Upper lobe of left lung (tissue), 4 donors: ENCODE results near the gene DCLK1.

Experiments
- POLR2AphosphoS5 ChIP-seq, 2 donors: sonication (generic); formaldehyde crosslinking; IDR thresholded peaks; one replicate each; pipeline ENCODE4 v1.5.1; 2017; ENCODE audit warnings: antibody characterized with exemption in 2 of 2
- TF ChIP-seq, protein P1 (sequence below), 6 experiments: fragments of 450-650 bp in 4 of 6; fragments of 200-600 bp in 2 of 6; sonication (generic) in 2 of 6; IDR thresholded peaks; one replicate each; pipeline ENCODE4 v1.5.1; 2016 to 2019; ENCODE audit warnings: antibody characterized with exemption in 6 of 6

- TF ChIP-seq, protein P1, sequence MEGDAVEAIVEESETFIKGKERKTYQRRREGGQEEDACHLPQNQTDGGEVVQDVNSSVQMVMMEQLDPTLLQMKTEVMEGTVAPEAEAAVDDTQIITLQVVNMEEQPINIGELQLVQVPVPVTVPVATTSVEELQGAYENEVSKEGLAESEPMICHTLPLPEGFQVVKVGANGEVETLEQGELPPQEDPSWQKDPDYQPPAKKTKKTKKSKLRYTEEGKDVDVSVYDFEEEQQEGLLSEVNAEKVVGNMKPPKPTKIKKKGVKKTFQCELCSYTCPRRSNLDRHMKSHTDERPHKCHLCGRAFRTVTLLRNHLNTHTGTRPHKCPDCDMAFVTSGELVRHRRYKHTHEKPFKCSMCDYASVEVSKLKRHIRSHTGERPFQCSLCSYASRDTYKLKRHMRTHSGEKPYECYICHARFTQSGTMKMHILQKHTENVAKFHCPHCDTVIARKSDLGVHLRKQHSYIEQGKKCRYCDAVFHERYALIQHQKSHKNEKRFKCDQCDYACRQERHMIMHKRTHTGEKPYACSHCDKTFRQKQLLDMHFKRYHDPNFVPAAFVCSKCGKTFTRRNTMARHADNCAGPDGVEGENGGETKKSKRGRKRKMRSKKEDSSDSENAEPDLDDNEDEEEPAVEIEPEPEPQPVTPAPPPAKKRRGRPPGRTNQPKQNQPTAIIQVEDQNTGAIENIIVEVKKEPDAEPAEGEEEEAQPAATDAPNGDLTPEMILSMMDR (IDR thresholded peaks at IDR 0.05) = no peak
- no peak for TF ChIP-seq POLR2AphosphoS5 (IDR thresholded peaks at IDR 0.05)
Observed at GRCh38 chr13:36030670-36031331, 100.4 kb downstream of the DCLK1 start.
